ENCODE measurements around the gene CCN6.
A peak's percentile ranks its signal among the peaks of the same experiment; 100 is the strongest.
"Not testable (repeated sequence)": the region's sequence is repeated elsewhere in the genome, so short reads cannot be mapped to it uniquely, and the experiment has no call there.

Gene CCN6

DNA sequence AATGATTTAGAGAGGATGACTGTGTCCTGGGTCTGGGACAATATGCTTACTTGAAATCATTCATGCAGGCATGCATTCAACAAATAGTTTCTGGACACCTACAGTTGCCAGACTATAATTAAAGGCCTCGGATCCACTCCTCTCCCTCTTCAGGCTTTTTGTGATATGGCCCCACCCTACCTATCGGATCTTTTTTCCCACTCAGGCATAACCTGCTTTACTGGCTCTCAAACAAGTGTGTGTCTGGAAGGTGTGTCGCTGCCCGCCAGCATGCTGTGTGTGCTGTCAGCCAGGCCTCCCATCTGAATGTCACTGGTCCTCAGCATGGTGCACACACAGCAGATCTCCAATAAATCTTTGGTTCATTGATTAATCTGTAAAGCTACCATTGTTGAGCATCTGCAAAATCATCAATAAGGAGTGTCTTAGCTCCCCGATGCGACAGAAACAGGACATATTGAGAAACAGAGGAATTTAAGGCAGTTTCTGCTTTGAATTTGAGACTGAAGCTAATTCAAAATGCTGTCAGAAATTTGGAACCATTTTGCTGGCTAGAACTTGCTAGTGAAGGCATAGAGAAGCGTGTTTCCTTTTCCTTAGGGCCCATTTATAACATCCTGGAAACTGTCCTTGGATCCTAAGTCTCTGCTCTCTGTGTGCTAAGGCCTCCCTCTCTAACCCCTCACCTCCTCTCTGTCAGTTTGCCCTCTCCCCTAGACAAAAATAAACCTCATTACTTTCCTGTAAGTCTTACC, 23.5 kb upstream of the CCN6 start:
- DNase-seq (ENCODE audit: low spot score) = no peak

DNA sequence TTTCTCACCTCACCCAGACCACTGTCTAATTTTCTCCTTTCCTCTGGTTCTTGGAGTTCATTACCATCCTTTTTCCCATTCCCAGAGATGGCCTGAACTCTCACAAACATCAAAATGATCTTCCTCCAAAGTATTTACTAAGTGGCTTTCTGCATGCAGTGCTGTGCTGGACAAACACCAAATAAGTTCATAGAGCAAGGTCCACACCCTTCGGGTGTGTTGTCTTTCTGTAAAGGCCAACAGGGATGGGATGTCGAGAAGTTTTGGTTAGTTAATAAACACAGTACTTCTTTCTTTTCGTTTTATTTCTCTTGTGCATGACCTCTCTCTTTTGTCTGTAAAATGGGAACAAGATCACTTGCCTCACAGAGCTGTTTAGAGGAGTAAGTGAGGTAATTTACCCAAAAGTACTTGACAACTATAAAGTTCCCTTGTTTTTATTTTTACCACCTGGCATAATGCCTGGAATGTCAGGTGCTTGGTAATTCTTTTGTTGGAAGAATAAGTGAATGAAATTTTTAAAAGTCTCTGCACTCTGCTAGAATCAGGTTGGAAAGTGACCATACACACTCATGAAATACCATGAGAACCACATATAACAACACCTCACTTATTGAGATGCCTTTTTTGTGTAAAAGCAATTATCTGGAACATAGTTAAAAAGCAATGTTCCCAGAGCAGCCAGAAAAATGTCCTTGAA, 22.8 kb upstream of the CCN6 start:
- DNase-seq (ENCODE audit: low spot score) = no peak

DNA sequence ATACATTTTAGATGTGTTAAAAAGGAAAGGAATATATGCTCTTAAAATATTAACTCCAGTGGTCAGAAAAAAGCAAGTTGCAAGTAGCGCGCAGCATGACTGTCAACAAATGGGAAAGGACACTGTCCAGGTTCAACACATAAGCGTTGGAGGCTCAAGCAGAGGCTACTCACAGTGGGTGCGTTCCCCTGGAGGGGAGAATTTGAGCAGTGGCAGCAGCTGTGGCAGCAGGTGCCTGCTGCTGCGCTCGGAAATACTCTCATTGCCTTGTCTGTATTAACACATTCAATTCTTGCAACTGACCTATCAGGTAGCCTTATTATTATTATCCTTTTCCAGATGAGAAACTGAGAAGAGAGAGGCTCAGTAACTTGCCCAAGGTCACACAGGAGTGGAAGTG, 21.9 kb upstream of the CCN6 start:
- no peak for DNase-seq (ENCODE audit: low spot score)

DNA sequence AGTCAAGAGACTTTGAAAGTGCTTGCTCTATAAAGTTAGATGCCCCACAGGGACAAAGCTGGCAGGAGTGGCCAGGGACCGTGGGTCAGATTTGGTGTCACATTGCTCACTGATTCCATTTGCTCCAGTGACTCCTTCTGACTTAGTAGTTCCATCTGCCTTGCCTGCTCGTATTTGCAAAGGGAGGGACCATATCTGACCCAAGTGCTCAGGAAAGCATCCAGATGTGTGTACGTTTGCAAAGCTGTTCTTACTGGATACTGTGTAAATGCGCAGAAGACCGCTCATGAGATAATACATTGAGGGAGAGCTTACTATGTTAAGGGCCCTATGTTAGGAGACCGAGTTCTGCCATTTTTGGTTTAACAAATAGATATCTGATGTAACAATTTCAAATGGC, 21.2 kb upstream of the CCN6 start:
- DNase-seq (ENCODE audit: low spot score) = no peak

DNA sequence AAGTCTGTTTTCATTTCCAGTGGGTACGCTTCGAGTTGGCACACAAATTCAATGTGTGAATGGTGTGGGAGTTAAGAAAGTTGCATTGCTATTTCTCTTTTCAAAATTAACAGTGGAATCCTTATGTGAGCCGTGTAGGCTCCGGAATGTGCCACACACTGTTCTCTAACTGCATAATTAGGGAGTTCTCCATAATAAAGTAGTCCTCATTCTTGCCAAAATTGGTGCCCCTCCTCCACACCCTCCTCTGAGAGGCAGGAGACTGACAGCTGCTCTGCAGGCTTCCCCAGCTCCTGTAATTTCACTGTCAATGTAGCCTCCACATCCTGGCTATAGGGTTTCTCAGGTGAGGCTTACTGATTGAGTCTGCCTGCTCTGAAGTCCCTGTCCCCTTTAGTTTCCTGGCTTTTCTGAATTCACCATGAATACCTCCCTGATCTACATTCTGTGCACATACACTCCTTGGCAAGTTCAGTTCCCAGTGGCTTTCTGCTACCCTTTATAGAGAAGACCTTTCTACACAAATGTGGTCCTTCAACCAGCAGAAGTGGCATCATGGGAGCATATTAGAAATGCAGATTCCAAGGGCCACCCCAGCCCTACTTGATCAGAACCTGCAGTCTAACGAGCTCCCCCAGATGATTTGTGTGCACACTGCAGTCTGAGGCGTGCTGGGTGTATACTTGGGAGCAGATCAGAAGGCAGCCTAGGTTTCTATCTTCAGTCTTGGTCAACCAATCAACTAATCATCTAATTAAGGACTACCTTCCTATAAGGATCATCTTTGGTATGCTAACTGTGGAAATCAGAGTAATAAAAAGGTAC, 19.9 kb upstream of the CCN6 start:
- no peak for DNase-seq (ENCODE audit: low spot score)

DNA sequence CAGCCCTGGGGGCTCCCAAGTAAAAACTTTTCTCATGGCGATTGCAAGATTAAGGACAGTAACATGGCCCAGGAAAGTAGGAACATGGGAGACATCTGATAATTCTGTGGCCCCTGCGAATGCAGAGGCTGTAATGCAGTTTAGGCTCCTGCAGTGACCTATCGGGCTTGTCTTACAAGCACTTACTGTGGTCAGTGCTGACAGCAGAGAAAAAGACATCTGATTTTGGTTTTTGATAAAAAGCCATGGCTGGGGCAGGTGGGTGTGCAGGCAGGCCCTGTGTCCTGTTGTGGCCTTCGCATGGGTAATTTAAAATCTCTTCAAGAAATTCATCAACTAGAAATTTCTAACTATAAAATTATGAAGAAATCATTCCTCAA, 19.3 kb upstream of the CCN6 start:
- DNase-seq (ENCODE audit: low spot score) = no peak

DNA sequence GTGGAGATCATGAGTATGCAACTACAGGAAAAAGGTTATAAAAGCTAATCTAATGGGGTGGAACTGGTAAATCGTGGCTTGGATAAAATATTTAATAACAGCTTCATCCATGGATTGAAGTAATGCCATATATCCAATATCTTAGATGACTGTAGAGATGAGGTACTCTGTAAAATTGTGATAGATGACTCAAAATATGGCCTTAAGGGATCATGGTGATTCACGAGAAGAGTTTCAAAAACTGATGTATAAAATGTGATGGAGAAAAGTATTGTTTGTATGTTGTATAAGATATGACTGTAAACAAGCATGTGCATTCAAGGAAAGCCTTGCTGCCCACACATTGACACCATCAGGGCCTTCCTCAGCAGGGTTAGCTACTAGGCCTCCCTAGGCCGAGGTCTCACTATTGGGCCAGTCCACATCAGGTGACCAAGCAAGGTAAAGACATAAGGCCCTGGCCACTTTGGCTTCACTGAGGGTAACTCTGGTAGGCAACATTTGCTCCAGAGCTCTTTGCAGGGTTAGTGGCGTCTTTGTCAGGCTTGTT, 17.7 kb upstream of the CCN6 start:
- DNase-seq (ENCODE audit: low spot score) = no peak

DNA sequence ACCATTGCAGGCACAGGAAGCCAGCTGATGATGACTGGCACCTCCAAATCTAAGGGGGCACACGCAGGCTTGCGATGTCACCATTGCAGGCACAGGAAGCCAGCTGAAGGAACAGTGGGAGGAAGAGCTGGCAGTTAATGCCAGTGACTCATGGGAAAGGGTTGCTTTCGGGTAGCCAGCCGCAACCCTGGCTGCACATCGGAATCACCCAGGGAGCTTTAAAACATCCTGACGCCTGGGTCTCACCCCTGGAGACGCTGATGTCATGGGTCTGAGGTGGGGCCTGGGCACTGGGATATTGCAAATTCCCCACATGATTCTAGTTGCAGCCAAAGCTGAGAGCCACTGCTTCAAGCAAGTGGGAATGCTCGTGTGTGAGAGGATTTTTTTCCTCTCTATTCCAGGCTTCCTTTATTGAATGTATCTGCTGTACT, 16.1 kb upstream of the CCN6 start:
- DNase-seq (ENCODE audit: low spot score) = peak; percentile 96

DNA sequence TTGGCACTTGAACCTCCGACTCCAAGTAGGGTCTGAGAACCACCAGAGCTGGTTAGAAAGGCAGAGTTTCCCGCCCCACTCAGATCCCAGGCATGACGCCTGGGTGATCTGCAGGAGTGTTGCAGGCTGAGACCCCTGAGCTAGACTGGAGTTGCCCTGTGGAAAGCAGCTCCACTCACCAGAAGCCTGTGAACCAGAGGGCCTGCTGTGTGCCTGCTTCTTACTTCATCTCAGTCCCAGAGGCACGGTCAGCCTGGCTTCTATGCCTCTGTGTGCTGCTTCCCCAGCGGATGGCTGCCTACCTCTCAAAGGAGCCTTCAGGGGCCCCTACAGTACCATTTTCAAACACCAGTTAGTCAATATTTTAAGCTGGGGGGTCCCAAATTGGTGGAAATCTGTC, 15.6 kb upstream of the CCN6 start:
- DNase-seq (ENCODE audit: low spot score) = no peak

DNA sequence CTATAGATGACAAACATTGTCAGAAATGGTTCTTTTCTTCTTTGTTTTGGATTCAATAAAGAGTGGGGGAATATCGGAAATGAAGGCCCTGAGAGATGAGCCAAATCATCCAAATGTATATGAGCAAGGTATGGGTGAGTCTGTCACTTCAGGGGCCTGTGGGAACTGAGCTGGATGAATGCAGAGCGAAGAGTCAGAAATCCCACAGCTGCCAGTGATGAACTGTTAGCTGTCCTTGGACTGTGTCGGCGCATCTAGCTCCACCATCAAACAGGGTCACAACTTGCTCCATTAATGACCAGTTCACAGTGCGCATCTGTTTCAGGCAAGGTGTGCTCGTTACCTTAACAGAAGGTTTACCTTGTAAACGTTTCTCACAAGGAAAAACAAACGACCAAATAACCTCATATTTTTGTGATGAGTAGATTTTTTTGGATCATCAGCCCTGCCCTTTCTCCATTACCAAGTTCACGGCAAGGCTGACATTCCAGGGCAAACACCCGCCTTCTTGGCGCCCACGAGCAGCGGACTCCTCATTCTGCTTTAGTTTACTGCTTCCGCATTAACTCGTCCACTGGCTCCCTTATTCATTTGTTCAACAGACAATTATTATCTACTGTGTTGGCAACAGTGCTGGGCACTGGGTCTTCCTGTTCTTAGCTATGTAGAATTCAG, 15.0 kb upstream of the CCN6 start:
- no peak for DNase-seq (ENCODE audit: low spot score)

DNA sequence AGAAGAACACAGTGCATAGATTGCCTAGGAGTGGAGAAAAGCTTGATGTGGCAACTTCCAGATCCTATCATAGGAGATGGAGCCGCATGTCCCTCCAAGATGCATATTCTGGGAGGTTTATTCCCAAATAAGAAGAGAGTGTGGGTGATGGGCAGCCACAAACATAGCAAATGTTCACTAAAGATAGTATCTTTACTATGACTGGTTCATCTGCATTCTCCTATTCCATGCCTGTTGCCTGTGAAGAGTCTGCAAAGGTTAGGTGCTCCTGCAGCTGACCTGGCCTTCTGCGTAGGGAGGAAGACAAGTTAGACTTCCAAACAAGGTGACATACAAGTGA, 14.5 kb upstream of the CCN6 start:
- no peak for DNase-seq (ENCODE audit: low spot score)

DNA sequence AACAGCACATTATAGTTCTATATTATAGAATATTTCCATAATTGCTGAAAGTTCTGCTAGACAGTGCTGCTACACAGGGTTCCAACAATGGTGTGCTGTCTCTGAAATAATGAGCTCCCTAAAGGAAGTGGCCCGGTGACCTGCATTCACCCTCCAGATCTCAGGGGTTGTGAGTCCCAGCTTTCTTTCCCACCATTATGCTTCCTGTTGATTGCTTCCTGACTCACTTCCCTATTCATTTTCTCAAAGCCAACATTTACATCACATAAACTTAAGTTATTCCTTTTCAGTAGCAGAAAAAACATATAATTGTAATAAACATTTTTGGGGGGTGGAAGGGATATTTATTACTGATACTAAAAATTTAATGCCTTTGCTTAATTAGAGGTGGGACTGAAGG, 12.9 kb upstream of the CCN6 start:
- no peak for DNase-seq (ENCODE audit: low spot score)

DNA sequence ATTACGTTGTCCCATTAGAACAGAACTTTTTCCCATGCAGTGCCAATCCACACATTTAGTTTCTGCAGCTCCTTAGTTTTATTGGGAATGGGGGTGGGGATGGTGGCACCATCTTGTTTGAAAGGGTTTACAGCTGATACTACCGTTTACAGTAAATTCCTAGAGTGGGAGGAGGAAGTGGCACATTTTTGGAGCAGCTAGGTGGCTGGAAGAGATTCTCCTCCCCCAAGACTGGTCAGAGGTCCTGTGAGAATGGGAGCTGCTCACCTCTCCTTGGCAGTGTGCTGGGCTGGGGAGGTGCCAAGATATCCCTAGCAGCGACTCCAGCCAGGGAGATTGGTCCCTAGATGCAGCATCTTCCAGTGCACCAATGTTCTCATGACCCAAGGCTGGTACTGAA, 12.4 kb upstream of the CCN6 start:
- no peak for DNase-seq (ENCODE audit: low spot score)

DNA sequence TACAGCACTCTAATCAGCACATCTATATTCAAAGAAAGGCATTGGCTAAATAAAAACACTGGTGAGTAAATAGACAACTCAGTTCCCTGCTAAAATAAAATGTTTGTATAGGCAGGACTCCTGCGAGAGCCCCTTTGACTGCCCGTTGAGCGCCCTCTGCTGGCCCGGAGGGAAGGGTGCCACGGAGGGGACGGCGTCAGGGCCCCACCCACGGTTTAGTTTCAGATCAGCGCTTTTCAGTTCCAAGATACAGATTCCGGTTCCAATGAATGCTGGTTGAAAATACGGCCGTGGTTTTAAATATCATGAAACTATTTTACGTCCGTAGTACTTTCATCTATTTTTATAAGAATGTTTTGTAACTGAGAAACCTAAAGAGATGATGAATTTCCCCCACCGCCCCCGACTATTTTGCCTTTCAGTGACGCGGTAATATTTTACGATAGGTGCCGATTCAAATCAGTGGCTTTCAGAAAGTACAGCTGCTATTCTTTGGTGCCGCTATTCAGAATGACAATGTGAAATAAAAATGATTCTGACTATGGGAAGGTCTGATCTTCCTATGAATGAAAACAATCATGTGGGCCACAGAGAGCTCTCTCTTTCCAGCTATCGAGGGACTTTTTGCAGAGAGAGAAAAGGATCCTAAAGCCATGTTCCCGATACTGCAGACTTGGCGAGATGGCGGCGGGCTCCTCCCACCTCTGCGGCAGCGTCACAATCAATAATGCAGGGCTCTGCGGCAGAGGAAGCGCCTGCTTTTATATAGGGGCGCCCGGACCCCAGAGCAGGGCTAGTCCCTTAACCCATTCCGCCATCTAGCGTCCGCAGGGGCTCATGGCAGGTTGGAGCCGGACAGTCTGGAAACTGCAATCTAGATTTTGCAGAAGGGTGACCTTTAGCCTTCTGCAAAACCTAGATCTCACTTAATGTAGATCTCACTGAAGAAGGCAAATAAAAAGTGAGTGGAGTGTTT, 10.6 kb upstream of the CCN6 start:
- peak; percentile 87 for DNase-seq (ENCODE audit: low spot score)

DNA sequence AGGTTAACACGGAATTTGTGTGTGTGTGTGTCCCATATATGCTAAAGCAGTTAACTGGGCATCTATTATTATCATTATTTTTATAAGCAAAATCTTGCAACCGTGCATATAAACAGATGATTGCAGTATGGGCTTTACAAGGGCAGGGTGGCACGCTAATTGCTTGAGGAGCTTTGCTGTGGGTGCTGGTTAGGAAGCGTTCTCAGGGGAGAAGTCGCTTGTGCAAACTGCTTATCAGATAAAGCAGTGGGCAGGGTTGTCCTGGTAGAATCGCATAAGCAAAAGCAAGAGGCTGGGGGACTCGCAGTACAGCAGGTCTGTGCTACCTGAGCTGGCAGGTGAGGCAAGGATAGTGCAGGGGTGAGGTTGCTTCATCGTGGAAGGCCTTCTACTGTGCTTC, 9.7 kb upstream of the CCN6 start:
- no peak for DNase-seq (ENCODE audit: low spot score)

DNA sequence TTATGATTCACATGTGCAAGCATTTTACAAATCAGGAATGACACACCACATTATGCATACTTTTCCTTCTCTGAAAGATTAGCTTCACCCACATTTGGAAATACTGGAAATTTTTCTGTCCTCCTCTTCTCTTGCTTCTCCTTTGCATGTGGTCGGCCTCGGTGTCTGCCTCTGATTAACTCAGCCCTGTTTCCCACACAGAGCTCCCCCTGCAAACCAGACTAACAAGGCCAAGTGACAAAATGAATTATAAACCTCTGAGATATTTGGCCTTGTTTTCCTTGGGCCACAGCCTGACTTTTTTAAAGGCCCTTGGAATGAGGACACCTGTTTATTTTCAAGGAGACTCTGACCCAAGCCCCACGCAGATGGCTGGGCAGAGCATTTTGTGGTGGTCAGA, 9.0 kb upstream of the CCN6 start:
- peak; percentile 83 for DNase-seq (ENCODE audit: low spot score)

DNA sequence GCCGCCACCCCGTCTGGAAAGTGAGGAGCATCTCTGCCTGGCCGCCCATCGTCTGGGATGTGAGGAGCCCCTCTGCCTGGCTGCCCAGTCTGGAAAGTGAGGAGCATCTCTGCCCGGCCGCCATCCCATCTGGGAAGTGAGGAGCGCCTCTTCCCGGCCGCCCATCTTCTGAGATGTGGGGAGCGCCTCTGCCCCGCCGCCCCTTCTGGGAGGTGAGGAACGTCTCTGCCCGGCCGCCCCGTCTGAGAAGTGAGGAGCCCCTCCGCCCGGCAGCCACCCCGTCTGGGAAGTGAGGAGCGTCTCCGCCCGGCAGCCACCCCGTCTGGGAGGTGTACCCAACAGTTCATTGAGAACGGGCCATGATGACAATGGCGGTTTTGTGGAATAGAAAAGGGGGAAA, 6.4 kb upstream of the CCN6 start:
- DNase-seq (ENCODE audit: low spot score) = not testable (repeated sequence)

DNA sequence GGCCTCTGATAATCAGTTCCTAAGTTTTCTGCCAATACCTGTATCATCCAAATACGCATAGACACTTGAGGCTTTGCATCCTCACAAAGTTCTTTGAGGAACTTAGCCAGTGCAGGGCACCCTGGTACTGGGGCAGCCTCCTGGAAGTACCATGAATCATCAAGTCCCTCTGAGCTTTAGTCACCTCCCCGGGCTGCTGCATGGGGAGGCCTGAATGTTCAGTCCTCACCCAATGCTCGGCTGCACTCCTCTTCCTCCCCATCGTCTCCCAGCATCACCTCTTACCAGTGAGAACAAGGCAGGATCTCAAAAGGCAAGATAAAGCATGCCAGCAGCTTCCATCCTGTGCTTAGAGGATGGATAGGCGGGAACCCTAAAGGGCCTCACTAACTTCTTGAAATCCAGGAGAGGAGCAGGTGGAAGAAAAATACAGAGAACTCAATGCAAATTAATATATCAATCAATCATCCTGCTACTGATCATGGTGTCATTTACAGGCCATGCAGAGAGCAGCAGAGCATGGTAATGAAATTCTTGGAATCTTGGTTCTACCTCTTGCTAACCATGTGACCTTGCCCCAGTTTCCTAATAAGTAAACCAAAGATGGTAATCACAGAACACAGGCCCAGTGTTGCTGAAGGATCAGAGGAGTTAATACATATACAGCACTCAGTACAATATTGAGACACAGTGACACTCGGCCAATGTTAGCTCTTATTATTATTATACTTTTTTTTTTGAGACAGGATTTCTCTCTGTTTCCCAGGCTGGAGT, 4.7 kb upstream of the CCN6 start:
- no peak for DNase-seq (ENCODE audit: low spot score)

DNA sequence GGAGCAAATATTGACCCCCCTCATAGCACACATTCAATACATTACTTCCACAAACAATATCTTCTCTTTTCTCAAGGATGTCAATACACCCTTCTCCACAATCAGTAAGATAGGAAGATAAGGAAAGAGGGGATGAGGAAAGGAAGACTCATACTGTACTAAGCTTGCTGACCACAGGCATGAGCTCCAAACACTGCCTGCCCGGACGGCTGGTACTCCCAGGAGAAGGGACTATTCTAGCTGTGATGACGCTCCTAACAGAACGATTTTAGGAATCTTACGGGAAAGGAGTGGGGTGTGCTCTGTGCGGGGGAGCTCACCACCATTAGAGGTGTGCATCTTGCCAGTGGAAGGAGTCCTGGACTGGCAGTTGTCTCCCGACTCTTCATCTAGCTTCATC, 3.9 kb upstream of the CCN6 start:
- DNase-seq (ENCODE audit: low spot score) = no peak

DNA sequence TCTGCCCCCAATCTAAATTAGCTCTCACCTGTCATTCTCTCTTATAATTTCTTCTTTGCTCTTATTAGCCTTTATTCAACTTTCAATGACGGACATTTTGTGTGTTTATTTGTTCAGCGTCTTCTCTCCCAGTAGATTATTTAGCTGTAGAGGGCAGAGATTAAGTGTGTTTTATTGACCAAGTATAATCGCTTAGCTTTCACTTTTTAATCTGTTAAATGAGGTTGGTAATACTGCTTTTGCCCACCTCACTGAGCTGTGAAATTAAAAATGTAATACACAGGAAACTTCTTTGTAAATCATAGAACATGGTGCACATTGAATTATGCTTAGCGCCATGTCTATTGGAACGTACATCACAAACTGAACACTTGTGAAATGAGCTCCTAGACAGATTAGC, 3.5 kb upstream of the CCN6 start:
- no peak for DNase-seq (ENCODE audit: low spot score)
